ENCODE results near the gene ENTPD2. TPM values are rescaled to one million over a fixed set of nuclear protein-coding genes. Genes with fewer than 3 reads are reported as not detected.

The ENTPD2 gene
- polyA plus RNA-seq, 3 donors = 5.5 to 7.4 (median 7.3) TPM

GRCh38 chr9:137018761-137019559, 34.9 kb downstream of the ENTPD2 start:
- DNase-seq = no peak

- no peak for DNase-seq
These were observed 35.9 kb downstream of the ENTPD2 start for GRCh38 chr9:137017791-137018497.

GRCh38 chr9:137017071-137017470, 36.8 kb downstream of the ENTPD2 start:
- no peak for DNase-seq

- DNase-seq = no peak
These were observed 37.4 kb downstream of the ENTPD2 start for GRCh38 chr9:137016436-137016835.

GRCh38 chr9:137015976-137016375, 37.9 kb downstream of the ENTPD2 start:
- no peak for DNase-seq

- no peak for DNase-seq
These were observed 38.3 kb downstream of the ENTPD2 start for GRCh38 chr9:137015540-137015930.

GRCh38 chr9:137014776-137015539, 38.9 kb downstream of the ENTPD2 start:
- DNase-seq = no peak

GRCh38 chr9:137014166-137014565, 39.7 kb downstream of the ENTPD2 start:
- DNase-seq = no peak

GRCh38 chr9:137013571-137013940, 40.3 kb downstream of the ENTPD2 start:
- DNase-seq = no peak

GRCh38 chr9:137012694-137013570, 40.9 kb downstream of the ENTPD2 start:
- no peak for DNase-seq

GRCh38 chr9:137011907-137012675, 41.8 kb downstream of the ENTPD2 start:
- DNase-seq = no peak

- no peak for DNase-seq
These were observed 42.7 kb downstream of the ENTPD2 start for GRCh38 chr9:137011156-137011555.

GRCh38 chr9:137009938-137010732, 43.7 kb downstream of the ENTPD2 start:
- no peak for DNase-seq

GRCh38 chr9:137009217-137009616, 44.6 kb downstream of the ENTPD2 start:
- DNase-seq = no peak

- DNase-seq = no peak
These were observed 45.5 kb downstream of the ENTPD2 start for GRCh38 chr9:137008312-137008711.

- no peak for DNase-seq
These were observed 46.0 kb downstream of the ENTPD2 start for GRCh38 chr9:137007816-137008270.

- no peak for DNase-seq
These were observed 46.6 kb downstream of the ENTPD2 start for GRCh38 chr9:137007108-137007815.

- DNase-seq = no peak
These were observed 47.5 kb downstream of the ENTPD2 start for GRCh38 chr9:137006116-137007003.
